ENCODE measurements around the gene DCAF6.

DNA sequence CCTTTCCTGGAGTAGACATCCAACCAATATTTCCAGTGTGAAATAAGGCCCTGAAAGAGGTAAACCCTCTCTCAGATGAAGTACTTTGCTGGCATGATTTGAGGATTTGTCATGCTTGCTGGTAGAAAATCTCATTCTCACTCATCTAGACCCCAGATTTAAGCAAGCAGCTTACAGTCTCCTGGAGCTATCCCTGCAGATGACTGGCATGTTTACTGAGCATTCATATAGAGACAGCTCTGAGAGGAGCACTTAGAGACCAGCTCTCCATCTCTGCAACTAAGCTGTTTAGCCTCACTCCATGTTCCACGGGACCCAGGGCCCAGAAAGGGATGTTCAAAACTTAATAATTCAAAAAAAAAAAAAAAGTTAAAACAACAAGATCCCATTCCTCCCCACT is 166.0 kb downstream of the DCAF6 start:
- TF ChIP-seq, protein P1, sequence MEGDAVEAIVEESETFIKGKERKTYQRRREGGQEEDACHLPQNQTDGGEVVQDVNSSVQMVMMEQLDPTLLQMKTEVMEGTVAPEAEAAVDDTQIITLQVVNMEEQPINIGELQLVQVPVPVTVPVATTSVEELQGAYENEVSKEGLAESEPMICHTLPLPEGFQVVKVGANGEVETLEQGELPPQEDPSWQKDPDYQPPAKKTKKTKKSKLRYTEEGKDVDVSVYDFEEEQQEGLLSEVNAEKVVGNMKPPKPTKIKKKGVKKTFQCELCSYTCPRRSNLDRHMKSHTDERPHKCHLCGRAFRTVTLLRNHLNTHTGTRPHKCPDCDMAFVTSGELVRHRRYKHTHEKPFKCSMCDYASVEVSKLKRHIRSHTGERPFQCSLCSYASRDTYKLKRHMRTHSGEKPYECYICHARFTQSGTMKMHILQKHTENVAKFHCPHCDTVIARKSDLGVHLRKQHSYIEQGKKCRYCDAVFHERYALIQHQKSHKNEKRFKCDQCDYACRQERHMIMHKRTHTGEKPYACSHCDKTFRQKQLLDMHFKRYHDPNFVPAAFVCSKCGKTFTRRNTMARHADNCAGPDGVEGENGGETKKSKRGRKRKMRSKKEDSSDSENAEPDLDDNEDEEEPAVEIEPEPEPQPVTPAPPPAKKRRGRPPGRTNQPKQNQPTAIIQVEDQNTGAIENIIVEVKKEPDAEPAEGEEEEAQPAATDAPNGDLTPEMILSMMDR (conservative IDR thresholded peaks at IDR 0.05 in 1 of 2, IDR thresholded peaks at IDR 0.05 in 1 of 2; ENCODE audit: extremely low read depth in 1 of 2, insufficient read depth in 1 of 2, low read depth in 1 of 2, low read length in 2 of 2), result no peak
- TF ChIP-seq EZH2 (IDR thresholded peaks at IDR 0.05; ENCODE audit: borderline replicate concordance, low read length), result no peak

All from mammary epithelial cell (primary cell).